Right lung (tissue), 5 donors: ENCODE results near the gene PTPRK. TPM values are rescaled to one million over a fixed set of nuclear protein-coding genes. Genes with fewer than 3 reads are reported as not detected.

Source experiments
- DNase-seq, 2 donors: peaks; one replicate each; pipeline ENCODE4 v3.0.0-alpha.2; 2013
- polyA plus RNA-seq, 5 donors: library from polyadenylated mRNA; unstranded; fragments of 120-200 nt; gene quantifications; one replicate each; pipeline versions ENCODE4 v1.2.1 to v1.2.3, GENCODE V29; 2013; ENCODE audit warnings: inconsistent platforms in 1 of 5, low replicate concordance in 1 of 5; ENCODE audit not compliant: insufficient read length in 5 of 5, insufficient read depth in 1 of 5

The PTPRK gene
- polyA plus RNA-seq, 5 donors, result 55.4 to 92.1 (median 85.6) TPM

GRCh38 chr6:128204616-128205015 is 315.8 kb downstream of the PTPRK start:
- DNase-seq, result no peak

GRCh38 chr6:128202169-128202765 is 318.1 kb downstream of the PTPRK start:
- DNase-seq, result no peak

GRCh38 chr6:128200789-128201188 is 319.6 kb downstream of the PTPRK start:
- no peak for DNase-seq

GRCh38 chr6:128199461-128199860 is 320.9 kb downstream of the PTPRK start:
- DNase-seq, result no peak

- no peak for DNase-seq
These were observed 327.4 kb downstream of the PTPRK start for GRCh38 chr6:128192972-128193371.

- DNase-seq, result no peak
These were observed 331.7 kb downstream of the PTPRK start for GRCh38 chr6:128188678-128189077.

GRCh38 chr6:128186729-128187128 is 333.7 kb downstream of the PTPRK start:
- no peak for DNase-seq

- peak in 1 of 2 donors; percentile 16 for DNase-seq
These were observed 340.4 kb downstream of the PTPRK start for GRCh38 chr6:128179876-128180438.

GRCh38 chr6:128174724-128175123 is 345.7 kb downstream of the PTPRK start:
- DNase-seq, result no peak

- no peak for DNase-seq
These were observed 347.4 kb downstream of the PTPRK start for GRCh38 chr6:128172752-128173682.

- no peak for DNase-seq
These were observed 348.3 kb downstream of the PTPRK start for GRCh38 chr6:128172081-128172480.

GRCh38 chr6:128171182-128171581 is 349.2 kb downstream of the PTPRK start:
- DNase-seq, result no peak

GRCh38 chr6:128168244-128168643 is 352.2 kb downstream of the PTPRK start:
- DNase-seq, result no peak

GRCh38 chr6:128167552-128167951 is 352.8 kb downstream of the PTPRK start:
- DNase-seq, result no peak

- DNase-seq, result no peak
These were observed 356.1 kb downstream of the PTPRK start for GRCh38 chr6:128164254-128164653.

- DNase-seq, result no peak
These were observed 358.0 kb downstream of the PTPRK start for GRCh38 chr6:128162423-128162822.

GRCh38 chr6:128161839-128162238 is 358.6 kb downstream of the PTPRK start:
- DNase-seq, result no peak

GRCh38 chr6:128161263-128161662 is 359.1 kb downstream of the PTPRK start:
- no peak for DNase-seq

- DNase-seq, result no peak
These were observed 361.9 kb downstream of the PTPRK start for GRCh38 chr6:128158496-128158895.

- no peak for DNase-seq
These were observed 363.9 kb downstream of the PTPRK start for GRCh38 chr6:128156321-128157111.

- DNase-seq, result no peak
These were observed 364.6 kb downstream of the PTPRK start for GRCh38 chr6:128155826-128156225.

GRCh38 chr6:128152551-128152950 is 367.8 kb downstream of the PTPRK start:
- DNase-seq, result no peak
